Epithelial cell of umbilical artery (primary cell): ENCODE measurements around the gene ZNF620. TPM values are rescaled to one million over a fixed set of nuclear protein-coding genes. Genes with fewer than 3 reads are reported as not detected.

ENCODE experiments used
- total RNA-seq: library from RNA; depleted of rRNA; stranded (reverse); fragments of >200 nt; gene quantifications from 2 replicates; pipeline ENCODE4 v1.2.3, GENCODE V29; 2014

Gene ZNF620
- 8.4 and 10.2 TPM in 2 replicates for total RNA-seq

DNA sequence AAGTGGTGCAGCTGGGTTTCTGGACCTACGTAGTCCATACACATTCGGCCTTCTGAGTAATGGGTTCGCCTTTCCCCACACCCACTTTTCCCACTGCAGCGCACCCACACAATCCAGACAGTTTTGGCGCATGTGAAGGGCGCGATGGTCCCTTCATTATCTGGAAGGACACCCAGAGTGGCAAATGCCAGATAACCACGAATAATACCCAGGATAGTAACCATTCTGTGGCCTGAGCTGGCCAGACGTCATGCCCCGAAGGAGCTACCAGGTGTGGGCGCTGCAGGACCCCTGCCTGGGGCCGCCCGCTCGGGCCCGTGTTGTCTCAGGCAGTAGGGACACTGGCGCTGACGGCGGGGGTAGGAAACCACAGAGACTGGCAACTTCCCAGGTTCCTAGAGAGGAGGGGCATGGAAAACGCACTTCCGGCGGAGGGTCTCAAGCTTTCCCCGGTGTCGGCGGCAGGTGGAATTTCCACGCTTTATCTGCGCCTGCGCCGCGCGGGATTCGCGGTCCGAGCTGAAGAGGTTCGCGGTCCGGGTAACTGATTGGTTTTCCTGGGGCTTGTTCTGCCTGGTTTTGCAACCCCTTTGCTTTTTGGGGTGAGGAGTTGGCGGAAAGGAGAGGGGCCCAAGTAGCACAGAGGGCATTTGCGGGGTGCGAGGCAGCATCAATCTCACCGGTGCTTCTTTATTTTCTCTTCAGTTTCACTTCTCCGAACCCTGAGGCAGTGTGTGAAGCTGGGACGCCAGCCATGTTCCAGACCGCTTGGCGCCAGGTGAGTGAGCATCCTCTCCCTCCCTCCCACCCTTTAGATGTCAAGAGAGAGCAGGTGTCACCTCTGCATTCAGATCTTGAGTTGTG lies at the start of gene ZNF620:
Gene ZNF620, plus strand, starts transcription at position 441 of the 864 bp plus-strand sequence. Its CDS starts 314 bp downstream, at position 755.

DNA sequence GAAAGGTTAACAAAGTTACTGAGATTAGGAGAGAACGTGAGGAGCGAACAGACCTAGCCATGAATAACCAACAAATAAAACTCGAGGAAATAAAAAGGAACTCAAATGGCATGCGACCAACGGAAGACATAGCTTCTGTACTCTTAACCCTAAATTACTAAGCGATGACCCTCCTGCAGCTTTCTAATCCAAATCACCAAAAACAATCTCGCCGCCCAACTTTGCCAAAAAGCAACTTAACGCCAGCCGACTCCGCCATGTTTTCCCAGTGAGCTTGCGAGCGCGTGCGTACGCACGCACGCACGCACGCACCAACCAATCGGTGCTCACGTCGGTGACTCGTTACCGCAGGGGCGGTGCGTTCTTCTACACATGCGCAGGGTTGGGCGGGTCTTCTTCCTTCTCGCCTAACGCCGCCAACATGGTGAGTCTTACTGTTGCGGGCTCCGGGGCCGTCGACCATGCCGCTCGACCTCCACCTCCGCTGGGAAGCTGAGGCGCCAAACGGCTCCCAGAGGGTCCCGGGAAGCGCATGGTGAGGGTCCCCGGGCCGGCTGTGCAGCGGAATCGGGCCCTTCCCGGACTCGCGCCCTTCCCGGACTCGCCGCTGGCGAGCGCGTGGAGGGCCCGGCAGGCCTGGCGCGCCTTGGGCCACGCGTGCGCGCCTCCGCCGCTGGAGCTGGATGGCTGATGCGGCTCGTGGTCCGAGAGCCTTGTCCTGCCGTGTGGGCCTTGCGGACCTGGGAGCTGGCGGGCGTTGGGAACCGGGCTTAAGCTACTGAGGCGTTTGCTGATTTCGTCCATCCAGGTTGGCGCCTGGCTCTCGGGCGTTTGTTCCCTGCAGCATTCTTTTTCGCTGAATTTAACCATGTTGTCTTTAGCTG lies 48.7 kb upstream of the ZNF620 start, which contains the start of gene RPL14:
Gene RPL14, plus strand, starts transcription at position 400 of the 884 bp plus-strand sequence. Its CDS starts 133 bp downstream, at position 533.

GRCh38 chr3:40476478-40477470 lies 29.1 kb upstream of the ZNF620 start, which contains the start of gene ZNF619:
ZNF619 (plus strand) TSS chr3:40477122; CDS start chr3:40477980, 858 bp downstream.

GRCh38 chr3:40524568-40525285 lies 18.9 kb downstream of the ZNF620 start, which contains the start of gene ZNF621:
ZNF621 (plus strand) TSS chr3:40524960; CDS start chr3:40525841, 881 bp downstream.

Other genes with a start within 250 kb of the ZNF620 start
- gene EIF1B, start 196.3 kb upstream of the ZNF620 start, total RNA-seq: 20.1 and 22.5 TPM in 2 replicates
- gene ENTPD3, start 118.9 kb upstream of the ZNF620 start, total RNA-seq: under 0.01 TPM in 1 of 2 replicates, not detected in the other
- 297 and 417 TPM in 2 replicates for gene RPL14, start 48.7 kb upstream of the ZNF620 start, total RNA-seq
- 5.2 and 10.2 TPM in 2 replicates for gene ZNF619, start 28.9 kb upstream of the ZNF620 start, total RNA-seq
- gene ZNF621, start 18.9 kb downstream of the ZNF620 start, total RNA-seq: 7.1 and 8.2 TPM in 2 replicates